Osteoblast (primary cell): ENCODE results near the gene TADA2B. TPM values are rescaled to one million over a fixed set of nuclear protein-coding genes. Genes with fewer than 3 reads are reported as not detected.
A peak's percentile ranks its signal among the peaks of the same experiment; 100 is the strongest.

Experiments
- DNase-seq: peaks from one replicate; pipeline ENCODE4 v3.0.0; 2011; ENCODE audit warnings: low spot score, mixed read lengths; ENCODE audit not compliant: insufficient read length; ENCODE audit errors: missing footprints
- H2AFZ ChIP-seq: 2 replicates; pipeline ENCODE4 v1.6.0; 2011; ENCODE audit warnings: mild to moderate bottlenecking, low read length
- H3K27ac ChIP-seq: 2 replicates; pipeline ENCODE4 v1.5.1; 2011; ENCODE audit warnings: mild to moderate bottlenecking, low read depth, low read length, moderate library complexity
- H3K27me3 ChIP-seq: 2 replicates; pipeline ENCODE4 v1.6.0; 2012; ENCODE audit warnings: mild to moderate bottlenecking, control low read depth, inconsistent platforms, low read length, moderate library complexity; ENCODE audit not compliant: insufficient read depth
- H3K36me3 ChIP-seq: 2 replicates; pipeline ENCODE4 v1.5.1; 2011; ENCODE audit warnings: mild to moderate bottlenecking, low read length, control low read depth, moderate library complexity; ENCODE audit not compliant: insufficient read depth
- H3K4me1 ChIP-seq: 2 replicates; pipeline ENCODE4 v1.5.1; 2011; ENCODE audit warnings: mild to moderate bottlenecking, low read length, control low read depth, moderate library complexity; ENCODE audit not compliant: insufficient read depth
- H3K4me2 ChIP-seq: 2 replicates; pipeline ENCODE4 v1.6.0; 2011; ENCODE audit warnings: mild to moderate bottlenecking, low read length; ENCODE audit not compliant: insufficient read depth
- H3K4me3 ChIP-seq: fragments of 200-600 bp; sonication (generic); 3 replicates; pipeline ENCODE4 v1.5.1; 2012; ENCODE audit warnings: mild to moderate bottlenecking, low read length, inconsistent platforms; ENCODE audit not compliant: insufficient read depth
- H3K79me2 ChIP-seq: 2 replicates; pipeline ENCODE4 v1.6.0; 2012; ENCODE audit warnings: mild to moderate bottlenecking, low read length, control low read depth, inconsistent platforms; ENCODE audit not compliant: insufficient read depth
- H3K9me3 ChIP-seq: 2 replicates; pipeline ENCODE4 v1.5.1; 2011; ENCODE audit warnings: low read depth, low read length, control low read depth
- H4K20me1 ChIP-seq: 2 replicates; pipeline ENCODE4 v1.6.0; 2012; ENCODE audit warnings: mild to moderate bottlenecking, low read length, control low read depth; ENCODE audit not compliant: insufficient read depth
- total RNA-seq: library from RNA; depleted of rRNA; stranded (reverse); fragments of >200 nt; gene quantifications from 2 replicates; pipeline ENCODE4 v1.2.3, GENCODE V29; 2012
- TF ChIP-seq, protein P1 (sequence below): IDR thresholded peaks from 2 replicates; pipeline ENCODE4 v1.5.1; 2011; ENCODE audit warnings: mild to moderate bottlenecking, low read depth, low read length, moderate library complexity; ENCODE audit errors: extremely low read depth

Gene TADA2B
- total RNA-seq, 1 donor = 13.0 TPM

DNA sequence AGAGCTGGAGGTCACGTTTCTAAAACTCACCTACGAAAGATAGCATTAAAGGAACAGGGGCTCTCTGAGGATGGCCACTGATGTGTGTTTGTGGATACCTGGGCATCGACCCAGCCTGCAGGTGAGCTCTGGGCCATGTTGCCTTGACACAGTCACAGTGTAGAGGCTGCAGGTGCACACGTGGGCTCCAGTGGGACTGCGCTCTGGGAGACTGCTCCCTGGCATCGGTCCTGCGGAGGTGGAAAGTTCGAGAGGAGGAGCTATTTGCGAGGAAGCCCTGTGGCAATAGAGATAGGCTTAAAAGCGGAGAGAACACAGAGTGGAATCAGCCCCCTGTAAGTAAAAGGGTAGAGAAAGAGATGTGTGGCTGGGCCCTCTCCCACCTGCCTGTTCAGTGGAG, 12.3 kb upstream of the TADA2B start:
- Histone ChIP-seq H3K27ac (no peak overlapping the region), H3K4me3 (no peak overlapping the region), H2AFZ (no peak overlapping the region), H3K36me3 (peaks cover 28% of the 10 kb centered on the region), H4K20me1 (no peaks in the 10 kb centered on the region), H3K9me3 (no peaks in the 10 kb centered on the region), H3K4me2 (no peak overlapping the region), H3K27me3 (no peaks in the 10 kb centered on the region), H3K79me2 (no peaks in the 10 kb centered on the region), H3K4me1 (peaks cover 8% of the 10 kb centered on the region)
- DNase-seq = peak; percentile 59
- TF ChIP-seq, protein P1, sequence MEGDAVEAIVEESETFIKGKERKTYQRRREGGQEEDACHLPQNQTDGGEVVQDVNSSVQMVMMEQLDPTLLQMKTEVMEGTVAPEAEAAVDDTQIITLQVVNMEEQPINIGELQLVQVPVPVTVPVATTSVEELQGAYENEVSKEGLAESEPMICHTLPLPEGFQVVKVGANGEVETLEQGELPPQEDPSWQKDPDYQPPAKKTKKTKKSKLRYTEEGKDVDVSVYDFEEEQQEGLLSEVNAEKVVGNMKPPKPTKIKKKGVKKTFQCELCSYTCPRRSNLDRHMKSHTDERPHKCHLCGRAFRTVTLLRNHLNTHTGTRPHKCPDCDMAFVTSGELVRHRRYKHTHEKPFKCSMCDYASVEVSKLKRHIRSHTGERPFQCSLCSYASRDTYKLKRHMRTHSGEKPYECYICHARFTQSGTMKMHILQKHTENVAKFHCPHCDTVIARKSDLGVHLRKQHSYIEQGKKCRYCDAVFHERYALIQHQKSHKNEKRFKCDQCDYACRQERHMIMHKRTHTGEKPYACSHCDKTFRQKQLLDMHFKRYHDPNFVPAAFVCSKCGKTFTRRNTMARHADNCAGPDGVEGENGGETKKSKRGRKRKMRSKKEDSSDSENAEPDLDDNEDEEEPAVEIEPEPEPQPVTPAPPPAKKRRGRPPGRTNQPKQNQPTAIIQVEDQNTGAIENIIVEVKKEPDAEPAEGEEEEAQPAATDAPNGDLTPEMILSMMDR = no peak

DNA sequence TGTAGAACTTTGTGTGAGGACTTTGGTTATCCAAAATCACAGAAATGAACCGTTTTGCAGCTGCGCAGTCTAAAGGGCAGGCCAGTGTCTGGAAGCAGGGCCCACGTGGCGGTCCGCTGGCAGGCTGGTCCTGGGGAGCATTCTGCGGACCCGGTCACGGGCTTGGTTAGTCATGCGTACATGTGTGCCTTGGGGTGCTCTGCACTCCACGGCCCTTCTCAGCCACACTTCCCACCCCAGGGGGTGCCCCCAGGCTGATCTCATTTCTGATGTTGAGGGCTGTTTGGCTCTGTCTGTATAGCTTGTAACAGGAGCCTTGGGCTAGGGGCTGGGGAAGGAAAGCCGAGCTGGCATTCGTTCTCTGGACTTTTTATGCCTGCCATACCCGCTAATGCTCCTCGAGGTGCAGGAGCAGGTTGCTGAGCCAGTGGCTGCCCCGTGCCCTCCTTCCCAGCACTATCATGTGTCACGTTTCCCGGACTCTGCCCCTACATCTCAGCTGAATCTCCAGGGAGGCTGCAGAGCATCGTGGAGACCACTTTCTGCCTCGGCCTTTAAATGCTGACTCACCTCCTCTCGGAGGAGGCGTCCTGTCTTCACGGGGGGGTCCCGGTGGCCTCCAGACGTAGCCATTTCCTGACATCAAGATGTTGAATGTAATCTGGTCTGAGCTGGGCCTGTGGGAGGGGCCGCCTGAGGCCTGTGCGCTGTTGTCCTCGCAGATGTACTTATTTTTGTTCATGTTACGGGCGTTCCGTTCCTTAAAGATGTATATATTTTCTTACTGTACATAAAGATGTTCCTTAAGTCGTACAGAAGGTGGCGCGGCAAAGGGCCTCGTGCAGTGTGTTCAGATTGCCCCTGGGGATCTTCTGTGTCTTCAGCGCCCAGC, 11.4 kb upstream of the TADA2B start:
- no peak overlapping the region for H3K4me3 ChIP-seq
- H3K36me3 ChIP-seq = peaks cover 28% of the 10 kb centered on the region
- no peaks in the 10 kb centered on the region for H3K9me3 ChIP-seq
- H3K79me2 ChIP-seq = no peaks in the 10 kb centered on the region
- DNase-seq = peak; percentile 44
- TF ChIP-seq, protein P1 = no peak
- H3K27me3 ChIP-seq = no peaks in the 10 kb centered on the region
- H3K27ac ChIP-seq = no peak overlapping the region
- H2AFZ ChIP-seq = no peak overlapping the region
- H3K4me1 ChIP-seq = peaks cover 14% of the 10 kb centered on the region
- no peaks in the 10 kb centered on the region for H4K20me1 ChIP-seq
- no peak overlapping the region for H3K4me2 ChIP-seq

DNA sequence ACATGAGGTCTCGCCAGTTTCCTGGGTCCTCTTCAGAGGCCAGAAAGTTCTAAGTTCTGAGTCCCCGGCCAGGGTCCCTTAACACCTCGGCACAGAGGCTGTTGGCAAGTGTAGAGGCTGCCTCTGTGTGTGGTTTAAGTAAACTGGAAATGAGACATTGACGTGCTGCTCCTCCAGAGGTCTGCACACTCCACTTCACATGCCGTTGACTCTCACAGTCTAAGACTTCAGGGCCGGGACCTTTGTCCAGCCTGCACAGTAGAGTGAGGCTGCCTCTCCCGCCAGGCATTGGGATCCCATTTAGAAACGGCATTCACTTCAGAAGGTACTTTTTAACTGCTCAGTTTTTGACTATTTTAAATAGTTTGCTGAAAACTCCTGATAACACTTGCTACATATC, 10.6 kb upstream of the TADA2B start:
- TF ChIP-seq, protein P1 = no peak
- DNase-seq = no peak

DNA sequence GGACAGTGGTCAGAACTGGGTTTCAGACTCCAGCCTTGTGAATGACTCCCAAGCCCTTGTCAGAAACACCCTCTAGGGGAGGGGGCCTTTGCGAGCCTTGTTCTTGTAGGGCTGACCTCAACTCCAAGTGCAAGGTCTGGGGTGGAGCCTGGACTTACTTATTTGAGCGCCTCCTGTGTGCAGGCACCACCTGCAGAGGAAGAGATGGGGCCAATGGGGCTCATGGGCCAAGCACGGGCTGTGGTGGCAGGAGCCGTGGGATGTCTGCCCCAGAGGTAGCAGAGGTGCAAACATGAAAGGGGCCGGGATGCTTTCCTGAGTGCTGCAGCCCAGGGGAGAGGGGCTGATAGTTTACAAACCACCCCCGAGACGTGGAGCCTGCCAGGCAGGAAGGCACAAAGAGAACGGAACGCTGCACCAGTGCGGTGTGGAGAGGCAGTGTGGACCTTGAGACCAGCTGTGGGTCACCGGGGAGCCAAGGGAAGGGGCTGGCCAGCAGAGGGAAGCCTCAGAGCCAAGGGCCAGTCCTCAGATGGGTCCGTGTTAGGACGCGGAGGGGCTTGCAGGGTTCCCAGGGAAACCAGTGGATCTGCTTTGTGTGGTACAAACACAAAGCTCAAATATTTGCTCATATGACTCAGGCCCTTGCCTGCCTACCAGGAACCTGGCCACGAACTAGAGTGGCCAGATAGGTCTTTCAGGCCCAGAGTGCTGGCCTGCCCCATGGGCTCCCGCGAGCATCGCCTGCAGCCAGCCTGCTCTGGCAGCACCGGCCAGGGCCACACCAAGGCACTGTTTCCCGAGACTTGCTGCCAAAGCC, 8.7 kb upstream of the TADA2B start:
- peak; percentile 96 for DNase-seq
- Histone ChIP-seq H3K27ac (peak overlapping the region; percentile 46), H3K9me3 (no peaks in the 10 kb centered on the region)

More for the DNA sequence above, 10.6 kb upstream of the TADA2B start:
- H3K27ac ChIP-seq = no peak overlapping the region
- no peaks in the 10 kb centered on the region for H4K20me1 ChIP-seq
- no peak overlapping the region for H2AFZ ChIP-seq
- peaks cover 22% of the 10 kb centered on the region for H3K36me3 ChIP-seq
- H3K27me3 ChIP-seq = no peaks in the 10 kb centered on the region
- H3K79me2 ChIP-seq = no peaks in the 10 kb centered on the region
- H3K4me3 ChIP-seq = no peak overlapping the region
- H3K9me3 ChIP-seq = no peaks in the 10 kb centered on the region
- H3K4me2 ChIP-seq = no peak overlapping the region
- peaks cover 16% of the 10 kb centered on the region for H3K4me1 ChIP-seq

More for the DNA sequence above, 8.7 kb upstream of the TADA2B start:
- H3K36me3 ChIP-seq = peaks cover 20% of the 10 kb centered on the region
- H3K4me2 ChIP-seq = no peak overlapping the region
- no peak overlapping the region for H2AFZ ChIP-seq
- peaks cover 16% of the 10 kb centered on the region for H3K4me1 ChIP-seq
- TF ChIP-seq, protein P1 = no peak
- H3K79me2 ChIP-seq = no peaks in the 10 kb centered on the region
- H3K4me3 ChIP-seq = no peak overlapping the region
- no peaks in the 10 kb centered on the region for H3K27me3 ChIP-seq
- H4K20me1 ChIP-seq = no peaks in the 10 kb centered on the region
